ENCODE results near the gene RPS18.

GRCh38 chr6:33323623-33323948, 51.7 kb downstream of the RPS18 start:
- no peak for TF ChIP-seq POLR2A (IDR thresholded peaks at IDR 0.05)
- TF ChIP-seq POLR2AphosphoS5 (IDR thresholded peaks at IDR 0.05), result no peak
- TF ChIP-seq CTCF (IDR thresholded peaks at IDR 0.05), result no peak
- no peak for TF ChIP-seq EP300 (IDR thresholded peaks at IDR 0.05)
